RWPE2 (cell line): ENCODE measurements around the gene GPBAR1.
A peak's percentile ranks its signal among the peaks of the same experiment; 100 is the strongest.

Experiments
- ATAC-seq: fragments of 200-7000 bp; cut with Tn5 transposase; 3 replicates; pipeline ENCODE4 v1.9.1; 2021; ENCODE audit warnings: low read depth
- DNase-seq: peaks from one replicate; pipeline ENCODE4 v3.0.0-alpha.2; 2020; ENCODE audit warnings: low spot score
- H3K27ac ChIP-seq: fragments of 450-650 bp; 2 replicates; pipeline ENCODE4 v1.5.1; 2017; ENCODE audit warnings: mild to moderate bottlenecking; ENCODE audit not compliant: poor library complexity, severe bottlenecking
- H3K27me3 ChIP-seq: fragments of 250-450 bp; sonication (Bioruptor Pico); 2 replicates; pipeline ENCODE4 v1.5.1; 2021; ENCODE audit warnings: mild to moderate bottlenecking, moderate library complexity; ENCODE audit not compliant: insufficient read depth, poor library complexity, severe bottlenecking
- H3K36me3 ChIP-seq: fragments of 250-450 bp; sonication (Bioruptor Pico); 2 replicates; pipeline ENCODE4 v1.5.1; 2020; ENCODE audit warnings: low read depth, mild to moderate bottlenecking, moderate library complexity
- H3K4me1 ChIP-seq: fragments of 250-450 bp; sonication (Bioruptor Pico); 2 replicates; pipeline ENCODE4 v1.5.1; 2021; ENCODE audit warnings: mild to moderate bottlenecking, moderate library complexity; ENCODE audit not compliant: insufficient read depth, poor library complexity, severe bottlenecking
- H3K4me3 ChIP-seq: fragments of 250-450 bp; sonication (Bioruptor Pico); 2 replicates; pipeline ENCODE4 v1.5.1; 2021; ENCODE audit warnings: mild to moderate bottlenecking, moderate library complexity; ENCODE audit not compliant: severe bottlenecking
- H3K9me3 ChIP-seq: fragments of 250-450 bp; sonication (Bioruptor Pico); 2 replicates; pipeline ENCODE4 v1.5.1; 2021; ENCODE audit warnings: mild to moderate bottlenecking, moderate library complexity; ENCODE audit not compliant: severe bottlenecking
- CTCF ChIP-seq: fragments of 450-650 bp; IDR thresholded peaks from one replicate; pipeline ENCODE4 v1.5.1; 2017; ENCODE audit warnings: mild to moderate bottlenecking, moderate library complexity; ENCODE audit not compliant: poor library complexity, severe bottlenecking

The GPBAR1 gene

GRCh38 chr2:218292048-218293014, 31.5 kb downstream of the GPBAR1 start, which contains the start of gene TMBIM1:
Gene TMBIM1 (minus strand): TSS chr2:218292503. CDS start chr2:218282141, 10,362 bp downstream.
- TF ChIP-seq CTCF: peak; percentile 97
- Histone ChIP-seq H3K9me3 (no peaks in the 10 kb centered on the region), H3K36me3 (peaks cover 10% of the 10 kb centered on the region; the same call in 1 of the 2 replicates), H3K4me3 (peak within 1 kb of the TSS; percentile 72), H3K27ac (peak within 1 kb of the TSS; percentile 95), H3K4me1 (peaks cover 61% of the 10 kb centered on the region), H3K27me3 (no peaks in the 10 kb centered on the region)
- ATAC-seq (peak; percentile 76), DNase-seq (no peak)

GRCh38 chr2:218293715-218294429, 33.1 kb downstream of the GPBAR1 start:
- Histone ChIP-seq H3K27me3 (no peaks in the 10 kb centered on the region), H3K4me1 (peaks cover 57% of the 10 kb centered on the region), H3K9me3 (no peaks in the 10 kb centered on the region), H3K4me3 (no peak overlapping the region), H3K36me3 (peaks cover 10% of the 10 kb centered on the region; the same call in 1 of the 2 replicates), H3K27ac (peak overlapping the region; percentile 95)
- DNase-seq (no peak), ATAC-seq (no peak)
- no peak for TF ChIP-seq CTCF

- H3K4me1 ChIP-seq: peaks cover 57% of the 10 kb centered on the region
- no peak overlapping the region for H3K4me3 ChIP-seq
- no peaks in the 10 kb centered on the region for H3K27me3 ChIP-seq
- no peaks in the 10 kb centered on the region for H3K9me3 ChIP-seq
- ATAC-seq (no peak), DNase-seq (no peak)
- H3K27ac ChIP-seq: peak overlapping the region; percentile 95
- TF ChIP-seq CTCF: no peak
- peaks cover 10% of the 10 kb centered on the region; the same call in 1 of the 2 replicates for H3K36me3 ChIP-seq
Observed at GRCh38 chr2:218294430-218295022, 33.7 kb downstream of the GPBAR1 start.

GRCh38 chr2:218295029-218295428, 34.2 kb downstream of the GPBAR1 start:
- no peak for TF ChIP-seq CTCF
- H3K36me3 ChIP-seq: peaks cover 7% of the 10 kb centered on the region; the same call in 1 of the 2 replicates
- H3K4me1 ChIP-seq: peaks cover 54% of the 10 kb centered on the region
- H3K4me3 ChIP-seq: no peak overlapping the region
- peak overlapping the region; percentile 95 for H3K27ac ChIP-seq
- H3K9me3 ChIP-seq: no peaks in the 10 kb centered on the region
- H3K27me3 ChIP-seq: no peaks in the 10 kb centered on the region
- ATAC-seq (0 out of 3 replicates have a peak, but pooled peaks have one; percentile 7), DNase-seq (no peak)
